ENCODE data around the gene CXorf66. TPM values are rescaled to one million over a fixed set of nuclear protein-coding genes. Genes with fewer than 3 reads are reported as not detected.
A peak's percentile ranks its signal among the peaks of the same experiment; 100 is the strongest.

The CXorf66 gene
- total RNA-seq, 1 experiment from 2014 or later, result not detected

DNA sequence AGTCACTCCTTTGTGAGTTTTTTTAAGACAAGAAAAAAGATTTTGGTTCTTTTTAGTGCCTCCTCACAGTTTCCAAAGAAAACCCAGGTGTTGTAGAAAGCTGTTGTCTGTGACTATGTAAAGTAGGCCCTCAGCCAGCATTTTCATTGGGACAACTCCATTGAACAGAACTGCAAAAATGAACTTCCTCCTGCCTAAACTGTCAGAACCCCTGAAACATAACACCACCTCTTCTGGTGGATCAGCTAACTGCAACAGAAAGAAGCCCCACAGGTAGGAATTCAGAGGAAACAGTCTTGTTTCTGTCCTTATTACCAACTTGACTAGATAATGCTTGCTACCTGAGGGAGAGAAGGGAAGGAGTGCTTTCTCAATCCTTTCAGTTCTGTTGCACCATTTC lies 29.1 kb downstream of the CXorf66 start:
- no TSS peak for BruUV-seq (replicated peaks)
- Mint-ChIP-seq H3K4me1 (ENCODE audit: low read depth, unreplicated experiment) (no peaks in the 10 kb centered on the region), H3K9me3 (ENCODE audit: low read depth, unreplicated experiment) (no peaks in the 10 kb centered on the region), H3K27ac (ENCODE audit: unreplicated experiment) (no peak overlapping the region), H3K27me3 (ENCODE audit: unreplicated experiment) (no peaks in the 10 kb centered on the region), H3K36me3 (ENCODE audit: insufficient read depth, unreplicated experiment) (peaks cover 23% of the 10 kb centered on the region), H3K4me3 (ENCODE audit: low read depth, unreplicated experiment) (no peak overlapping the region)
- TF ChIP-seq, protein P1, sequence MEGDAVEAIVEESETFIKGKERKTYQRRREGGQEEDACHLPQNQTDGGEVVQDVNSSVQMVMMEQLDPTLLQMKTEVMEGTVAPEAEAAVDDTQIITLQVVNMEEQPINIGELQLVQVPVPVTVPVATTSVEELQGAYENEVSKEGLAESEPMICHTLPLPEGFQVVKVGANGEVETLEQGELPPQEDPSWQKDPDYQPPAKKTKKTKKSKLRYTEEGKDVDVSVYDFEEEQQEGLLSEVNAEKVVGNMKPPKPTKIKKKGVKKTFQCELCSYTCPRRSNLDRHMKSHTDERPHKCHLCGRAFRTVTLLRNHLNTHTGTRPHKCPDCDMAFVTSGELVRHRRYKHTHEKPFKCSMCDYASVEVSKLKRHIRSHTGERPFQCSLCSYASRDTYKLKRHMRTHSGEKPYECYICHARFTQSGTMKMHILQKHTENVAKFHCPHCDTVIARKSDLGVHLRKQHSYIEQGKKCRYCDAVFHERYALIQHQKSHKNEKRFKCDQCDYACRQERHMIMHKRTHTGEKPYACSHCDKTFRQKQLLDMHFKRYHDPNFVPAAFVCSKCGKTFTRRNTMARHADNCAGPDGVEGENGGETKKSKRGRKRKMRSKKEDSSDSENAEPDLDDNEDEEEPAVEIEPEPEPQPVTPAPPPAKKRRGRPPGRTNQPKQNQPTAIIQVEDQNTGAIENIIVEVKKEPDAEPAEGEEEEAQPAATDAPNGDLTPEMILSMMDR (IDR thresholded peaks at IDR 0.05; ENCODE audit: unreplicated experiment), result no peak
- DNase-seq, result no peak
- CTCF ChIA-PET, result no interaction called here
- intact Hi-C loops (cut with micrococcal nuclease; ENCODE audit: unreplicated experiment), result no loop called here

DNA sequence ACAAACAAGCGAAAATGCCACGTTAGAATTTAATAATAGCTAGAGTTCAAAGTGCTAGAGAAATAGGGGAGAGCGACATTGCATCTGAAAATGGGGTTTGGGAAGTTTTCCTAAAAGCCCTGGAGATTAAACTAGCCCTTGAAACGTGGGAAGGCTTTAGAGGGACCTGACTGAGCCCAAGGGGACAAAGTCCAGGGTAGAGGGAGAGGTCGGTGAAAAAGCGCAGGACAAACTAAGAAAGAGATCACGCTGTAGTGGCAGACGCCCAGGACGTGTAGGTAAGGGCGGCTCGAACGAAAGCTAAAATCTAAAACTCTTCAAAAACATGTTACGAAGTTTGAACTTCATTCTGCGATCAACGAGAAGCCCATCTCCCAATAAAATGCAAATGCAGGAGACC lies 31.4 kb downstream of the CXorf66 start:
- Mint-ChIP-seq H3K27ac (ENCODE audit: unreplicated experiment) (peak overlapping the region; percentile 96), H3K27me3 (ENCODE audit: unreplicated experiment) (no peaks in the 10 kb centered on the region), H3K4me1 (ENCODE audit: low read depth, unreplicated experiment) (peaks cover 18% of the 10 kb centered on the region), H3K9me3 (ENCODE audit: low read depth, unreplicated experiment) (no peaks in the 10 kb centered on the region), H3K36me3 (ENCODE audit: insufficient read depth, unreplicated experiment) (peaks cover 30% of the 10 kb centered on the region), H3K4me3 (ENCODE audit: low read depth, unreplicated experiment) (peak overlapping the region; percentile 86)
- BruUV-seq (replicated peaks), result no TSS peak
- CTCF ChIA-PET, result interaction anchor here (0.8 kb wide), 1 partner anchor 8 kb away, joined by 4 read pairs; no protein-coding TSS in a partner anchor
- intact Hi-C loops (cut with micrococcal nuclease; ENCODE audit: unreplicated experiment), result loop anchor here (5.0 kb wide), 1 partner anchor 107 kb away; no protein-coding TSS in a partner anchor
- TF ChIP-seq, protein P1 (IDR thresholded peaks at IDR 0.05; ENCODE audit: unreplicated experiment), result no peak
- DNase-seq, result no peak

DNA sequence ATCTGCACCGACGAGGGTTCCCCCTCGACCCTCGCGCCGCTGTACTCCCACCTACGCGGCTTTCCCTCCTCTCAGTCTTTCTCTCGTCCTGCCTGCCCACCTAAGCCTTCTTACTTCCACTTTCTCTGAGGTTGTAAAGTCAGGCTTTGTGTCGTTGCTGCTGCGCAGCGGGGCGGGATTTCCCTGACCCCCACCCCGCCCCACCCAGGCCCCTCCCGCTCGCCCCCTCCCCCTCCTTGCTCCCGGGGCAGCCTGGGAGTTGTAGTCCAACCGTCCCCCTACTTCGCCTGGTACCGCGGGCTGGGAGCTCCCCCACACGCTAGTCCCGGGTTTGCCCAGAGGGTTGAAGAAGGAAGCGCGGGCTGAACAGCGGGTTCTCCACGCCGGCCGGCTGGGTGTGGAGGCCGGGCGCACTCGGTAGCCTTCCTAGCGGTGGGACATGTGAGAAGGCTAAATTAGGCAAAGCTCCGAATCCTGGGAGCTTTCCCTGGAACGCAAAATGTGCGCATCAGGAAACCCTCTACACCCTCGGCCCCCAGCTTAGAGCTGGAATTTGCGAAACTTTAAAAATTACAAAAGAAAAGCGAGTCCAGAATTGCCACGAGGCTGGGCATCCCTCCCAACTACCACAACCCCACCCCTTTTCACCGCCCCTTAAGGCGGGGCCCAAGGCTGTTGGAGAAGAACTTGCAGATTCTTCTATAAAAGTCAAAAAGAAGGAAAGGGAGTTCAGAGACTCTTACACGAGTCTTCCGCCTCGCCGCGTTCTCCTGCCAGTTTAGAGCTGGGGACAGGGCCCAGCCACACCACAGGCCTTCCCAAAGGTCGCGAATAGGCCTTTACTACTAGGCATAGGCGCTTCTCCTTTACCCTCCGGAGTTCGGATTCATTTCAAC lies 32.2 kb downstream of the CXorf66 start, which contains the start of gene ATP11C:
ATP11C (minus strand) TSS at position 153 of the 896 bp plus-strand sequence. CDS start 1,011 bp downstream, outside the sequence.
- Mint-ChIP-seq H3K27ac (ENCODE audit: unreplicated experiment) (peak within 1 kb of the TSS; percentile 96), H3K27me3 (ENCODE audit: unreplicated experiment) (no peaks in the 10 kb centered on the region), H3K9me3 (ENCODE audit: low read depth, unreplicated experiment) (no peaks in the 10 kb centered on the region), H3K4me3 (ENCODE audit: low read depth, unreplicated experiment) (peak within 1 kb of the TSS; percentile 86), H3K4me1 (ENCODE audit: low read depth, unreplicated experiment) (peaks cover 18% of the 10 kb centered on the region), H3K36me3 (ENCODE audit: insufficient read depth, unreplicated experiment) (peaks cover 30% of the 10 kb centered on the region)
- no TSS peak for BruUV-seq (replicated peaks)
- intact Hi-C loops (cut with micrococcal nuclease; ENCODE audit: unreplicated experiment), result loop anchor here (5.0 kb wide), 1 partner anchor 106 kb away; no protein-coding TSS in a partner anchor
- CTCF ChIA-PET, result interaction anchor here (0.7 to 0.8 kb wide), 2 partner anchors 9 to 410 kb away, joined by 4 to 10 read pairs; no protein-coding TSS in a partner anchor
- TF ChIP-seq, protein P1 (IDR thresholded peaks at IDR 0.05; ENCODE audit: unreplicated experiment), result no peak
- DNase-seq, result peak; percentile 84

DNA sequence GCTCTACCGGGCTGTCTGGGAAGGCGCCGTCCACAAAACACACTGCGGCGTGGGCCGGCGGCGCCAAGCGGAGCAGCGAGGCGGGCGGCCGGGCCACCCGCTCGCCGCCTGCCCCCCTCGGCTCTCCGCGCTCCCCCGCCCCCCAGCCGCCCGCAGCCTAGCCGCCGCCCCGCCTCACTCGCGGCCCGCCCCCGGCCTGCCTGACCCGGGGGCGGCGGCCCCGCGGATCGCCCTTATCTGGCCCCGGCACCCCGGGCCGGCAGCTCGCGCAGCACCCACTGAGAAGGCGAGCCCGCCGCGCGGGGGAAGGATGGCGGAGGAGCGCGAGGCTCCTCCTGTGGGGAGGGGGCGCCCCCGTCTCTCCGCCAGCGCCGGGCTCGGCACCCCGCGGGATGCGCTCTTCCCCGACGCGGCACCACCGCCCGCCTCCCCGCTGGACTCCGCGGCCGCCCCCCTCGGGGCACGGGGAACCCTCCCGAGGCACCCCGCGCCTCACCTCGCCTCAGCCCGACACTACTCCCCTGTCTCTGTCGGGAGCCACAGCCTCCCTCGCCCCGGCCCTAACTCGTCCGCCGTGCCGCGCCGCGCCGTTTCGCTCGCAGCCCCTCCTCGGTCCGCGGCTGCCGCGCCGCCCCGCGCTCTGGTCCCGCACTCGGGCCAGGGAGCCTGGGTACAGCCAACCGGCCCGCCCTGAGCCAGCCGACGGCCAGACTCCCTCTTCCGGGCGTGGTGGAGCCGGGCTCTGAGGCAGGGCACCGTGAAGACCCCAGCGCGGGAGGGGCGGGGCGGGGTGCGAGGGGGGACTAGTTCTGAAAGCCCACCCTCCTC lies 33.0 kb downstream of the CXorf66 start:
- BruUV-seq (replicated peaks), result no TSS peak
- Mint-ChIP-seq H3K4me3 (ENCODE audit: low read depth, unreplicated experiment) (peak overlapping the region; percentile 86), H3K9me3 (ENCODE audit: low read depth, unreplicated experiment) (no peaks in the 10 kb centered on the region), H3K4me1 (ENCODE audit: low read depth, unreplicated experiment) (peaks cover 18% of the 10 kb centered on the region), H3K27me3 (ENCODE audit: unreplicated experiment) (no peaks in the 10 kb centered on the region), H3K36me3 (ENCODE audit: insufficient read depth, unreplicated experiment) (peaks cover 30% of the 10 kb centered on the region), H3K27ac (ENCODE audit: unreplicated experiment) (peak overlapping the region; percentile 96)
- CTCF ChIA-PET, result no interaction called here
- intact Hi-C loops (cut with micrococcal nuclease; ENCODE audit: unreplicated experiment), result loop anchor here (5.0 kb wide), 1 partner anchor 105 kb away; no protein-coding TSS in a partner anchor
- DNase-seq, result peak; percentile 43
- TF ChIP-seq, protein P1 (IDR thresholded peaks at IDR 0.05; ENCODE audit: unreplicated experiment), result no peak
